A549 (cell line): Measurements from ENCODE around the gene FBXL7. TPM values are rescaled to one million over a fixed set of nuclear protein-coding genes. Genes with fewer than 3 reads are reported as not detected.

Experiments
- ATAC-seq, 2 experiments: fragments of 200-7000 bp in 1 of 2; fragments of >200 bp in 1 of 2; cut with Nextera tagmentation in 1 of 2; cut with Tn5 transposase in 1 of 2; 3 replicates each; pipeline versions ENCODE4 v1.8.0 to v1.9.1; 2018 to 2020; ENCODE audit warnings: mild to moderate bottlenecking in 1 of 2, moderate library complexity in 1 of 2
- CTCF ChIA-PET: fragments of 300-600 bp; sonication (Branson Sonifier 250); formaldehyde crosslinking; extraction: SDS; loops from one replicate; lab custom pipeline; 2021; ENCODE audit warnings: antibody characterized with exemption, inconsistent platforms; lab: Yijun Ruan, JAX
- POLR2A ChIA-PET: fragments of 350-600 bp; formaldehyde crosslinking; extraction: SDS; loops from one replicate; lab custom pipeline; 2021; ENCODE audit warnings: antibody characterized with exemption, inconsistent platforms; lab: Yijun Ruan, JAX
- DNase-seq, 2 experiments: peaks; one replicate each; pipeline versions ENCODE4 v3.0.0 to v3.0.0-alpha.2; 2011 to 2016; ENCODE audit warnings: low read depth in 1 of 2, low spot score in 1 of 2
- FAIRE-seq: peaks from 2 replicates; lab custom pipeline; 2011; peaks lifted over from hg19 to GRCh38; lab: Jason Lieb, UNC
- H3K27ac ChIP-seq, 2 experiments: fragments of >200 bp; sonication (Bioruptor Twin); formaldehyde crosslinking; 3 replicates each; pipeline ENCODE4 v1.5.1; 2016 to 2017
- H3K4me1 ChIP-seq: fragments of >200 bp; sonication (Bioruptor Twin); formaldehyde crosslinking; 3 replicates; pipeline ENCODE4 v1.6.1; 2016
- H3K4me2 ChIP-seq: fragments of >200 bp; sonication (Bioruptor Twin); formaldehyde crosslinking; 3 replicates; pipeline ENCODE4 v1.6.1; 2016
- H3K4me3 ChIP-seq: fragments of >200 bp; sonication (Bioruptor Twin); formaldehyde crosslinking; 3 replicates; pipeline ENCODE4 v1.5.1; 2016
- H3K9me3 ChIP-seq: fragments of >200 bp; sonication (Bioruptor Twin); formaldehyde crosslinking; 3 replicates; pipeline ENCODE4 v1.6.1; 2016
- ATOH8 ChIP-seq: fragments of 250-450 bp; sonication (Bioruptor Pico); IDR thresholded peaks from 2 replicates; pipeline ENCODE4 v1.5.0; 2020; ENCODE audit warnings: low read depth, mild to moderate bottlenecking, moderate library complexity
- BHLHE40 ChIP-seq: IDR thresholded peaks from 2 replicates; pipeline ENCODE4 v1.6.1; 2012; ENCODE audit warnings: low read depth, low read length, inconsistent platforms
- CTCF ChIP-seq: fragments of >200 bp; sonication (Bioruptor Twin); formaldehyde crosslinking; IDR thresholded peaks from 3 replicates; pipeline ENCODE4 v1.5.1; 2016
- E2F6 ChIP-seq: IDR thresholded peaks from 2 replicates; pipeline ENCODE4 v1.6.1; 2012; ENCODE audit warnings: low read depth, borderline replicate concordance
- EHF ChIP-seq: fragments of 250-450 bp; sonication (Bioruptor Pico); IDR thresholded peaks from 2 replicates; pipeline ENCODE4 v1.5.0; 2020; ENCODE audit warnings: mild to moderate bottlenecking
- EHMT2 ChIP-seq: fragments of 200-600 bp; sonication (generic); IDR thresholded peaks from 2 replicates; pipeline ENCODE4 v1.6.1; 2016; ENCODE audit warnings: antibody characterized with exemption, low read depth, mild to moderate bottlenecking, moderate library complexity
- EP300 ChIP-seq, 2 experiments: fragments of >200 bp; sonication (Bioruptor Twin); formaldehyde crosslinking; IDR thresholded peaks; 2 replicates in 1 of 2; 3 replicates in 1 of 2; pipeline ENCODE4 v1.6.1; 2016 to 2017
- ESRRA ChIP-seq: fragments of 150-350 bp; IDR thresholded peaks from 2 replicates; pipeline ENCODE4 v1.6.1; 2014; ENCODE audit warnings: mild to moderate bottlenecking, low read length, borderline replicate concordance
- FOXS1 ChIP-seq: fragments of 250-450 bp; sonication (Bioruptor Pico); IDR thresholded peaks from 2 replicates; pipeline ENCODE4 v1.5.0; 2020; ENCODE audit warnings: mild to moderate bottlenecking, moderate library complexity
- GATA3 ChIP-seq: IDR thresholded peaks from 2 replicates; pipeline ENCODE4 v1.6.1; 2012; ENCODE audit warnings: borderline replicate concordance
- HDAC2 ChIP-seq: fragments of 200-600 bp; sonication (generic); IDR thresholded peaks from 2 replicates; pipeline ENCODE4 v1.6.1; 2016
- HEYL ChIP-seq: fragments of 250-450 bp; sonication (Bioruptor Pico); IDR thresholded peaks from 2 replicates; pipeline ENCODE4 v1.8.0; 2021; ENCODE audit warnings: mild to moderate bottlenecking, moderate library complexity
- HOXA7 ChIP-seq: fragments of 250-450 bp; sonication (Bioruptor Pico); IDR thresholded peaks from 2 replicates; pipeline ENCODE4 v1.5.0; 2020; ENCODE audit warnings: mild to moderate bottlenecking, moderate library complexity
- KDM5A ChIP-seq: fragments of 200-600 bp; sonication (generic); IDR thresholded peaks from 2 replicates; pipeline ENCODE4 v1.6.1; 2016; ENCODE audit warnings: antibody characterized with exemption, mild to moderate bottlenecking
- MAX ChIP-seq: IDR thresholded peaks from 2 replicates; pipeline ENCODE4 v1.6.1; 2012
- NFE2L2 ChIP-seq: fragments of 150-350 bp; conservative IDR thresholded peaks from 2 replicates; pipeline ENCODE4 v1.6.1; 2014; ENCODE audit warnings: low read length
- PHF8 ChIP-seq: fragments of 200-600 bp; sonication (generic); IDR thresholded peaks from 2 replicates; pipeline ENCODE4 v1.6.1; 2016; ENCODE audit warnings: low read depth, mild to moderate bottlenecking, antibody characterized with exemption, moderate library complexity, borderline replicate concordance
- POLR2A ChIP-seq: IDR thresholded peaks from 2 replicates; pipeline ENCODE4 v1.6.1; 2012; ENCODE audit warnings: mild to moderate bottlenecking, low read length
- RAD21 ChIP-seq, 2 experiments: fragments of >200 bp in 1 of 2; sonication (Bioruptor Twin) in 1 of 2; formaldehyde crosslinking in 1 of 2; IDR thresholded peaks in 1 of 2; conservative IDR thresholded peaks in 1 of 2; 2 replicates in 1 of 2; 3 replicates in 1 of 2; pipeline ENCODE4 v1.6.1; 2012 to 2018; ENCODE audit warnings: inconsistent platforms in 1 of 2
- RCOR1 ChIP-seq: fragments of 150-350 bp; IDR thresholded peaks from 2 replicates; pipeline ENCODE4 v1.6.1; 2014; ENCODE audit warnings: antibody characterized with exemption, low read length, low read depth
- USF2 ChIP-seq: fragments of 450-650 bp; IDR thresholded peaks from 2 replicates; pipeline ENCODE4 v1.6.1; 2014; ENCODE audit warnings: antibody characterized with exemption
- ZFP36 ChIP-seq: fragments of 450-650 bp; IDR thresholded peaks from 2 replicates; pipeline ENCODE4 v1.6.1; 2014; ENCODE audit warnings: borderline replicate concordance; ENCODE audit not compliant: partially characterized antibody
- WGBS: methylation state at CpG from one replicate; pipeline ENCODE4 v1.1.6; 2017; ENCODE audit errors: missing lambda C conversion rate; 5-methylcytosine and 5-hydroxymethylcytosine counted together
- polyA plus RNA-seq, 4 experiments: library from polyadenylated mRNA; depleted of rRNA in 3 of 4; stranded (reverse); fragments of >200 nt; fragmentation: RNase III in 1 of 4; extraction: RNeasy Plus Mini Kit Qiagen cat#74134 plus additional on column Dnase treatment in 1 of 4; gene quantifications; 2 replicates in 3 of 4; 3 replicates in 1 of 4; pipeline ENCODE4 v1.2.3, GENCODE V29; 2011 to 2017
- TF ChIP-seq, protein P1 (sequence below): fragments of 250-450 bp; sonication (Bioruptor Pico); IDR thresholded peaks from 2 replicates; pipeline ENCODE4 v1.5.0; 2021; ENCODE audit warnings: mild to moderate bottlenecking, moderate library complexity, borderline replicate concordance

FBXL7 gene
- polyA plus RNA-seq, 2 of the 4 experiments (the other 2 are of a cell fraction) = 0.90 to 1.7 TPM

DNA sequence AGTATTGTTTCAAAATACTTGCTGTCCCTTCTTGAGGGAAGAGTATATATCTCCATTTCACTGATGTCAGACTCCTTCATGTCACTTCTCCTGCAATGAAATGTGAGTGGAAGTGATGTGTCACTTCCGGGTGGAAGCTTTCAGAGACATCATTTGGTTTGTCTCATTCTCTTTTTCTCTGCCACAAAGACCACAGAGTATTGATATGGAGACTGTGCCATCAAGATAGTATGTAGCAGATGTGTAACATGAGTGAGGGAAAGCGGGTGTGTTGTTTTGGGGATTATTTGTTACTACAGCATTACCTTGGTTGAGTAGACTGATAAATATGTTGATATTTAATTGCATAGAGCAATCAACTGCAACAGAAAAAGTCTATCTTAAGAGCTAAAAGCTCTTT lies 169.8 kb downstream of the FBXL7 start:
- Histone ChIP-seq H3K27ac (no peak overlapping the region), H3K4me2 (no peak overlapping the region), H3K4me3 (no peak overlapping the region), H3K4me1 (no peaks in the 10 kb centered on the region), H3K9me3 (no peaks in the 10 kb centered on the region)
- 51% methylated on average over 2 of the region's 2 CpGs for WGBS
- ChIA-PET POLR2A (no interaction called here), CTCF (no interaction called here)
- no peak for DNase-seq
- ATAC-seq = no peak
- FAIRE-seq = no peak
- TF ChIP-seq KDM5A (no peak), ZFP36 (no peak), BHLHE40 (no peak), CTCF (no peak), EHF (no peak), ATOH8 (no peak), RAD21 (conservative IDR thresholded peaks at IDR 0.05 in 1 of 2, IDR thresholded peaks at IDR 0.05 in 1 of 2) (no peak), ESRRA (no peak), PHF8 (no peak)

- no peaks in the 10 kb centered on the region for H3K4me1 ChIP-seq
- no peak for DNase-seq
- no peaks in the 10 kb centered on the region for H3K9me3 ChIP-seq
- no peak overlapping the region for H3K27ac ChIP-seq
- CTCF ChIA-PET = interaction anchor here (1.5 kb wide), 1 partner anchor 9 kb away, joined by 4 read pairs; no protein-coding TSS in a partner anchor
- TF ChIP-seq, protein P1, sequence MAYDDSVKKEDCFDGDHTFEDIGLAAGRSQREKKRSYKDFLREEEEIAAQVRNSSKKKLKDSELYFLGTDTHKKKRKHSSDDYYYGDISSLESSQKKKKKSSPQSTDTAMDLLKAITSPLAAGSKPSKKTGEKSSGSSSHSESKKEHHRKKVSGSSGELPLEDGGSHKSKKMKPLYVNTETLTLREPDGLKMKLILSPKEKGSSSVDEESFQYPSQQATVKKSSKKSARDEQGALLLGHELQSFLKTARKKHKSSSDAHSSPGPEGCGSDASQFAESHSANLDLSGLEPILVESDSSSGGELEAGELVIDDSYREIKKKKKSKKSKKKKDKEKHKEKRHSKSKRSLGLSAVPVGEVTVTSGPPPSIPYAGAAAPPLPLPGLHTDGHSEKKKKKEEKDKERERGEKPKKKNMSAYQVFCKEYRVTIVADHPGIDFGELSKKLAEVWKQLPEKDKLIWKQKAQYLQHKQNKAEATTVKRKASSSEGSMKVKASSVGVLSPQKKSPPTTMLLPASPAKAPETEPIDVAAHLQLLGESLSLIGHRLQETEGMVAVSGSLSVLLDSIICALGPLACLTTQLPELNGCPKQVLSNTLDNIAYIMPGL (CRISPR knock-in tag) = no peak
- TF ChIP-seq EP300 (IDR thresholded peaks at IDR 0.05) = no peak
- TF ChIP-seq FOXS1 (CRISPR knock-in tag) = no peak
- no peak for TF ChIP-seq EHMT2
- TF ChIP-seq NFE2L2 = no peak
- no peak for TF ChIP-seq MAX
- TF ChIP-seq E2F6 = no peak
- TF ChIP-seq CTCF = no peak
- no peak for TF ChIP-seq ESRRA
- TF ChIP-seq HOXA7 (CRISPR knock-in tag) = no peak
- no peak for TF ChIP-seq USF2
- TF ChIP-seq BHLHE40 = no peak
- TF ChIP-seq GATA3 = no peak
- no peak for TF ChIP-seq EHF
- no peak for TF ChIP-seq POLR2A
- TF ChIP-seq HDAC2 = no peak
- no peak for TF ChIP-seq HEYL (CRISPR knock-in tag)
- no peak for TF ChIP-seq RCOR1
- POLR2A ChIA-PET = no interaction called here
- WGBS = 25% methylated on average over 2 of the region's 2 CpGs
- H3K4me3 ChIP-seq = no peak overlapping the region
- no peak for ATAC-seq
- no peak overlapping the region for H3K4me2 ChIP-seq
- FAIRE-seq = no peak
These were observed 174.7 kb downstream of the FBXL7 start for GRCh38 chr5:15674716-15675115.
